GM23338 (cell line): ENCODE data around the gene GATAD2B.
A peak's percentile ranks its signal among the peaks of the same experiment; 100 is the strongest.

Experiments used
- EZH2 ChIP-seq: fragments of 200-600 bp; sonication (generic); IDR thresholded peaks from one replicate; pipeline ENCODE4 v1.8.0; 2017; ENCODE audit warnings: antibody characterized with exemption, mild to moderate bottlenecking, low read depth; ENCODE audit not compliant: unreplicated experiment
- EZH2phosphoT487 ChIP-seq: fragments of 200-600 bp; sonication (generic); IDR thresholded peaks from one replicate; pipeline ENCODE4 v1.8.1; 2018; ENCODE audit warnings: antibody characterized with exemption; ENCODE audit not compliant: unreplicated experiment
- JUNB ChIP-seq: IDR thresholded peaks from one replicate; pipeline ENCODE4 v1.6.1; 2016; ENCODE audit warnings: antibody characterized with exemption; ENCODE audit not compliant: unreplicated experiment
- POLR2AphosphoS5 ChIP-seq: IDR thresholded peaks from 2 replicates; pipeline ENCODE4 v1.6.1; 2016; ENCODE audit warnings: antibody characterized with exemption, low read depth
- ZNF114 ChIP-seq: fragments of 250-450 bp; sonication (Bioruptor Pico); IDR thresholded peaks from 2 replicates; pipeline ENCODE4 v1.5.0; 2020; ENCODE audit warnings: mild to moderate bottlenecking, moderate library complexity
- TF ChIP-seq, protein P1 (sequence below), 2 experiments: fragments of 200-600 bp in 1 of 2; sonication (generic) in 1 of 2; conservative IDR thresholded peaks; 2 replicates each; pipeline versions ENCODE4 v1.5.1 to v1.6.1; 2016 to 2017; ENCODE audit warnings: antibody characterized with exemption in 2 of 2, low read depth in 2 of 2, mild to moderate bottlenecking in 2 of 2, moderate library complexity in 1 of 2
- TF ChIP-seq, protein P2 (sequence below): IDR thresholded peaks from one replicate; pipeline ENCODE4 v1.6.1; 2018; ENCODE audit warnings: antibody characterized with exemption; ENCODE audit not compliant: unreplicated experiment

DNA sequence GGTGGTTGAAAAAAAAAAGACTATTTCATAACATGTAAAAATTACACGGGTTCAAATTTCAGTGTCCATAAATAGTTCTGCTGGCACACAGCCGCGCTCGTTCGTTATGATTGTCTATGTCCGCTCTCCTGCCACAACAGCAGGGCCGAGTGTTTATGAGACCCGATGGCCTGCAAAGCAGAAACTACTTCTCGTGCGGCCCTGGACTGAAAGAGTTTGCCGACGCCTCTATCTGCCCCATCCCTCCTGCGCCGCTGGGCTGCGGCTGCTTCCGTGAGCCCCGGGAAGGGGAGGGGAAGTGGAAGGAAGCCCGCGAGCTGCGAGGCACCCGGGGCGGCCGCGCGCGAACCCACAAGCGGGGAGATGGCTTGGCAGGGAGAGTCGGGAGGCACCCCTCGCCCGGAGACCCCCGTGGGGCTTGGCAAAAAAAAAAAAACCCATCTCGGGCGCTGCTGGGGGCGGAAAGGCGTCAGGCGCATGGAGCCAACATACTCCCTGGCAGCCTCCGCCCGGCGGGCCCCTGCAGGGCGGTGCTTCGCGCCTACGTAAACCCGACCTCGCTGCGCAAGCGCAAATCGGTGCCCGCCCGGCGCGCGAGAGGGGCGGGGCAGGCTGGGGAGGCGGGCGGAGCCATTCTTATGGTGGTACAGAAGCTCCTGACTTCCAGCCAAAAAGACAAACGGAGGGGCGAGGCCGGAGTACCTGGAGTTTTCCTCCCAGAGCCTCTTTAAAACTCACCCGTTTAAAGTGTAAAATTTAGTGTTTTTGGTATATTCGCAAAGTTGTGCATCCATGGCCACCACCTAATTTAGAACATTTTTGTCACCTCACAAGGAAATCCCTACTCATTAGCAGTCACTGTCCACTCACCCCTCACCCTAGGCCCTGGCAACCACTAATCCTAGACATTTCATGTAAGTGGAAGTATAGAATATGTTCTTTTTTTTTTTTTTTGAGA lies 139.3 kb downstream of the GATAD2B start:
- no peak for TF ChIP-seq JUNB
- TF ChIP-seq, protein P1, sequence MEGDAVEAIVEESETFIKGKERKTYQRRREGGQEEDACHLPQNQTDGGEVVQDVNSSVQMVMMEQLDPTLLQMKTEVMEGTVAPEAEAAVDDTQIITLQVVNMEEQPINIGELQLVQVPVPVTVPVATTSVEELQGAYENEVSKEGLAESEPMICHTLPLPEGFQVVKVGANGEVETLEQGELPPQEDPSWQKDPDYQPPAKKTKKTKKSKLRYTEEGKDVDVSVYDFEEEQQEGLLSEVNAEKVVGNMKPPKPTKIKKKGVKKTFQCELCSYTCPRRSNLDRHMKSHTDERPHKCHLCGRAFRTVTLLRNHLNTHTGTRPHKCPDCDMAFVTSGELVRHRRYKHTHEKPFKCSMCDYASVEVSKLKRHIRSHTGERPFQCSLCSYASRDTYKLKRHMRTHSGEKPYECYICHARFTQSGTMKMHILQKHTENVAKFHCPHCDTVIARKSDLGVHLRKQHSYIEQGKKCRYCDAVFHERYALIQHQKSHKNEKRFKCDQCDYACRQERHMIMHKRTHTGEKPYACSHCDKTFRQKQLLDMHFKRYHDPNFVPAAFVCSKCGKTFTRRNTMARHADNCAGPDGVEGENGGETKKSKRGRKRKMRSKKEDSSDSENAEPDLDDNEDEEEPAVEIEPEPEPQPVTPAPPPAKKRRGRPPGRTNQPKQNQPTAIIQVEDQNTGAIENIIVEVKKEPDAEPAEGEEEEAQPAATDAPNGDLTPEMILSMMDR (conservative IDR thresholded peaks at IDR 0.05; ENCODE audit: low read depth in 2 of 2), result no peak
- no peak for TF ChIP-seq EZH2
- peak; percentile 93 for TF ChIP-seq POLR2AphosphoS5
- no peak for TF ChIP-seq EZH2phosphoT487
- no peak for TF ChIP-seq ZNF114
- TF ChIP-seq, protein P2, sequence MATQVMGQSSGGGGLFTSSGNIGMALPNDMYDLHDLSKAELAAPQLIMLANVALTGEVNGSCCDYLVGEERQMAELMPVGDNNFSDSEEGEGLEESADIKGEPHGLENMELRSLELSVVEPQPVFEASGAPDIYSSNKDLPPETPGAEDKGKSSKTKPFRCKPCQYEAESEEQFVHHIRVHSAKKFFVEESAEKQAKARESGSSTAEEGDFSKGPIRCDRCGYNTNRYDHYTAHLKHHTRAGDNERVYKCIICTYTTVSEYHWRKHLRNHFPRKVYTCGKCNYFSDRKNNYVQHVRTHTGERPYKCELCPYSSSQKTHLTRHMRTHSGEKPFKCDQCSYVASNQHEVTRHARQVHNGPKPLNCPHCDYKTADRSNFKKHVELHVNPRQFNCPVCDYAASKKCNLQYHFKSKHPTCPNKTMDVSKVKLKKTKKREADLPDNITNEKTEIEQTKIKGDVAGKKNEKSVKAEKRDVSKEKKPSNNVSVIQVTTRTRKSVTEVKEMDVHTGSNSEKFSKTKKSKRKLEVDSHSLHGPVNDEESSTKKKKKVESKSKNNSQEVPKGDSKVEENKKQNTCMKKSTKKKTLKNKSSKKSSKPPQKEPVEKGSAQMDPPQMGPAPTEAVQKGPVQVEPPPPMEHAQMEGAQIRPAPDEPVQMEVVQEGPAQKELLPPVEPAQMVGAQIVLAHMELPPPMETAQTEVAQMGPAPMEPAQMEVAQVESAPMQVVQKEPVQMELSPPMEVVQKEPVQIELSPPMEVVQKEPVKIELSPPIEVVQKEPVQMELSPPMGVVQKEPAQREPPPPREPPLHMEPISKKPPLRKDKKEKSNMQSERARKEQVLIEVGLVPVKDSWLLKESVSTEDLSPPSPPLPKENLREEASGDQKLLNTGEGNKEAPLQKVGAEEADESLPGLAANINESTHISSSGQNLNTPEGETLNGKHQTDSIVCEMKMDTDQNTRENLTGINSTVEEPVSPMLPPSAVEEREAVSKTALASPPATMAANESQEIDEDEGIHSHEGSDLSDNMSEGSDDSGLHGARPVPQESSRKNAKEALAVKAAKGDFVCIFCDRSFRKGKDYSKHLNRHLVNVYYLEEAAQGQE, result no peak
